ENCODE results near the gene OR51V1.
"Not testable (repeated sequence)": the region's sequence is repeated elsewhere in the genome, so short reads cannot be mapped to it uniquely, and the experiment has no call there.

The OR51V1 gene

GRCh38 chr11:5200582-5200981 is at the start of gene OR51V1:
OR51V1 (minus strand) TSS chr11:5200682; CDS start chr11:5200682, 0 bp downstream.
- DNase-seq (ENCODE audit: low read depth), result no peak

DNA sequence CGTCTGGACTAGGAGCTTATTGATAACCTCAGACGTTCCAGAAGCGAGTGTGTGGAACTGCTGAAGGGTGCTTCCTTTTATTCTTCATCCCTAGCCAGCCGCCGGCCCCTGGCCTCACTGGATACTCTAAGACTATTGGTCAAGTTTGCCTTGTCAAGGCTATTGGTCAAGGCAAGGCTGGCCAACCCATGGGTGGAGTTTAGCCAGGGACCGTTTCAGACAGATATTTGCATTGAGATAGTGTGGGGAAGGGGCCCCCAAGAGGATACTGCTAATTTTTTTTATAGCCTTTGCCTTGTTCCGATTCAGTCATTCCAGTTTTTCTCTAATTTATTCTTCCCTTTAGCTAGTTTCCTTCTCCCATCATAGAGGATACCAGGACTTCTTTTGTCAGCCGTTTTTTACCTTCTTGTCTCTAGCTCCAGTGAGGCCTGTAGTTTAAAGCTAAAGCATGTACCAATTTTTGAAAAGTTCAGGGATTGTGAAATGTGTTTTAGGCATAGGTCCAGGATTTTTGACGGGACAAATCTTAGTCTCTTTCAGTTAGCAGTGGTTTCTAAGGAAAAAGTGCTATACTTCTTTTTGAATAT is 49.4 kb upstream of the OR51V1 start, which contains the start of gene HBG1:
Gene HBG1, minus strand, starts transcription at position 51 of the 590 bp plus-strand sequence. CDS start 53 bp downstream, outside the sequence.
- DNase-seq (ENCODE audit: low read depth), result not testable (repeated sequence)

GRCh38 chr11:5248498-5248897 is 48.0 kb upstream of the OR51V1 start:
- not testable (repeated sequence) for DNase-seq (ENCODE audit: low read depth)

- DNase-seq (ENCODE audit: low read depth), result no peak
These were observed 47.1 kb upstream of the OR51V1 start for GRCh38 chr11:5247472-5248192.

GRCh38 chr11:5246772-5247471 is 46.4 kb upstream of the OR51V1 start:
- DNase-seq (ENCODE audit: low read depth), result no peak

GRCh38 chr11:5245155-5245554 is 44.7 kb upstream of the OR51V1 start:
- no peak for DNase-seq (ENCODE audit: low read depth)

GRCh38 chr11:5243816-5244180 is 43.3 kb upstream of the OR51V1 start:
- DNase-seq (ENCODE audit: low read depth), result no peak

DNA sequence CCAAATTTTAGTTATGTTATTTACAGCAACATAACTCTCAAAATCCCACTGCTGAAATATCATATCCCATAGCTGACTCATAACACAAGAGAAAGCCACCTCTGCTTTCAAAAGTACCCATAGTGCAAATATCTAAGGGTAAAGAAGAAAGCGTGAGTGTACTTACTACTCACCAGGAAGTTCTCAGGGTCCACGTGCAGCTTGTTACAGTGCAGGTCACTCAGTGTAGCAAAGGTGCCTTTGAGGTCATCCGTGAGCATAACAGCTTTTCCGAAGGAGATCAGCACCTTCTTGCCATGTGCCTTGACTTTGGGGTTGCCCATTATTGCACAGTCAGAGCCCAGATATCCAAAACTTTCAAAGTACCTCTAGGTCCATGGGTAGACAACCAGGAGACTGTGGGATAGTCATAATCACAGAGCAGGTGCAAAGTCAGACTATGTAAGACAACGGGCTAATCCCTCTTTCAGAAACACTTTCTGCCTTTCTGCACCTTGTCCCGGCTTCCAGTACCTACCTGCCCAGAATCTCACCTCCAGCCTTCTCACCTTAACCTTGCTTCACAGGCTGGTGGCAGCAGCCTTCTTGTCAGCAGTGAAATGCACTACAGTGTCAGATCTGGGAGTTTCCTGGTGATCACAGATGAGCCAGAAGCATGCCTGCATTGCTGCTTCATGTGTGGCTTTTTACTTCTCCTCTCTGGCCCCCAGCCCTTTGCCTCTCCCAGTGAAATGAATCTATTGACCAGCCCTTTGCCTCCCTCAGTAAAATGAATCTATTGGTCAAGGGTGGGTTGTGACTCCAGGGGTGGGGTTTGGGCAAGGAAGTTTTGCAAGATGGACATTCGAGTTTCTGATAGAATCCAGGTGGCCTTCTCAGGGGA is 42.7 kb upstream of the OR51V1 start:
- no peak for DNase-seq (ENCODE audit: low read depth)

- no peak for DNase-seq (ENCODE audit: low read depth)
These were observed 41.7 kb upstream of the OR51V1 start for GRCh38 chr11:5242208-5242607.

- no peak for DNase-seq (ENCODE audit: low read depth)
These were observed 41.0 kb upstream of the OR51V1 start for GRCh38 chr11:5241458-5241857.

DNA sequence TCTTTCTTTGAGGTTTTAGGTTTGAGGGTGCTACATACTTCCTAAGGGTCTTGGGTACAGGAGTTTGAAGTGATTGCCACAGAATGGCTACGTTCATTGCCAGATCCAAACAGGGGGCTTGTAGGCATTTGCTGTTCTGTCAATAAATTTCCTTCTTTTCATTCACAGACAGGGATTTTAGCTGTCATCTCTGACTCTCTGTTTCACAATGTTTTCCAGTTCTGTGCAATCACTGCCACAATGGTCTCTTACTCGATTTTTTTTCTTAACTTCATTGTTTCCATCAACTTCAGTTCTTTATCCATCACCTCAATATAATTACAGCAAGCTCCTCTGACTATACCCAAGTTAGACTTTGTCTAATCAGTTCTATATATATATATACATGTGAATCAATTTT is 40.0 kb upstream of the OR51V1 start:
- DNase-seq (ENCODE audit: low read depth), result no peak

GRCh38 chr11:5240056-5240455 is 39.6 kb upstream of the OR51V1 start:
- no peak for DNase-seq (ENCODE audit: low read depth)

DNA sequence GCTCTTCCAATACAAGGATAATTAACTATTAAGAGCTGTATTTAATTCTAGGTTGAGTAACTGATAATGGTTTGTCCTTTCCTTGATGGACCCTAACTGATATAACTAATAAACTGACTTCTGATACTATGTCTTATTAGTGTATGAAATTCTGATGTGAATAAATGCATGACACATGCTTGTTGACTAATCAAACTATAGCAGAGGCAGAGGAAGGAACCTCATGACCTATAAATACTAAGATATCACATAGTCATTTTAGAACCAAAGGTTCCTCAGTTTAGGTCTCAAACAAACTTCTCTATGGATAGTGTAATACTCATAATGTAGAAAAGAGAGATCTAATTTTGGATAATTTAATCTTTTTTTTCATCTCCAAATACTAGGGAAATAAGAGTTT is 38.6 kb upstream of the OR51V1 start:
- DNase-seq (ENCODE audit: low read depth), result no peak

DNA sequence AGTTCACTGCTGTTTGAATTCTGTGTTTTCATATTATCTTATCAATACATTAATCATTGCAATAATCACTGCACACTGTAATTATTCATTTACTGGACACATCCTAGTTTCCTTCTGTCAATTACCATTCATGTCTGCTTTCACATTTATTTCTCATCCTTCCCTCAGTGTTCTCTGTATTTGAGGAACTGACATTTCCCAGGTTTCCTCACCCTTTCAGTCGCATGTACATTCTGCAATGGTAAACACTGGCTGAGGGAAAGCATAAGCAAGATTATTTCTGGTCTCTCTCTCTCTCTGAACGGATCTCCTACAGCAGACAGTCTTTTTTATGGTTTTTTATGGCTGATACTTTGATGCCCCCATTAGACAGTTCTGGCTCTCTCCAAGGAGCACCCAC is 38.0 kb upstream of the OR51V1 start:
- DNase-seq (ENCODE audit: low read depth), result no peak

DNA sequence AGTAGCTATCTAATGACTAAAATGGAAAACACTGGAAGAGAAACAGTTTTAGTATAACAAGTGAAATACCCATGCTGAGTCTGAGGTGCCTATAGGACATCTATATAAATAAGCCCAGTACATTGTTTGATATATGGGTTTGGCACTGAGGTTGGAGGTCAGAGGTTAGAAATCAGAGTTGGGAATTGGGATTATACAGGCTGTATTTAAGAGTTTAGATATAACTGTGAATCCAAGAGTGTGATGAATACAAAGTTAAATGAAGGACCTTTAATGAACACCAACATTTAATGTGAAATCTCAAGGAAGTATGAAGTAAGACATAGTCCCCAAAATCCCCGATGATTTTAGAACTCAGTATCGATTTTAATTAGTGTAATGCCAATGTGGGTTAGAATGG is 36.9 kb upstream of the OR51V1 start:
- no peak for DNase-seq (ENCODE audit: low read depth)

DNA sequence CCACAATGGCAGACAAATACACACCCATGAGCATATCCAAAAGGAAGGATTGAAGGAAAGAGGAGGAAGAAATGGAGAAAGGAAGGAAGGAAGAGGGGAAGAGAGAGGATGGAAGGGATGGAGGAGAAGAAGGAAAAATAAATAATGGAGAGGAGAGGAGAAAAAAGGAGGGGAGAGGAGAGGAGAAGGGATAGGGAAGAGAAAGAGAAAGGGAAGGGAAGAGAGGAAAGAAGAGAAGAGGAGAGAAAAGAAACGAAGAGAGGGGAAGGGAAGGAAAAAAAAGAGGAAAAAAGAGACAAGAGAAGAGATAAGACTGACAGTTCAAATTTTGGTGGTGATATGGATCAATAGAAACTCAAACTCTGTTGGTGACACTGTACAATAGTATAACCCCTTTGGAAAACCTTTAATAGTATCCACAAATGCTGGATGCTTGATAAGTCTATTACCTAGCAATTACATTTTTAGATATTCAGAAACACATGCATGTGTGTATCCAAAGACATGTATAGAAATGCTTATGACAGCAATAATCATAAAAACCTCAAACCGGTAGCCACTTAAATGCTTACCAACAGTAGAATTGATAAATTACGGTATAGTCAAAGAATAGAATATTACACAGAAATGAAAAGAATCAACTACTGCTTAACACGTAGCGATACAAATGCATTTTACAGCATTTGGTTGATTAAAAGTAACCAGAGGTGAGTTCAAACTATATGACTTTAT is 35.0 kb upstream of the OR51V1 start:
- no peak for DNase-seq (ENCODE audit: low read depth)

GRCh38 chr11:5234381-5234834 is 33.9 kb upstream of the OR51V1 start, which contains the start of gene HBD:
HBD (minus strand) TSS chr11:5234483; CDS start chr11:5234433, 50 bp downstream.
- peak; percentile 61 for DNase-seq (ENCODE audit: low read depth)

GRCh38 chr11:5233307-5233706 is 32.8 kb upstream of the OR51V1 start:
- DNase-seq (ENCODE audit: low read depth), result no peak

GRCh38 chr11:5232821-5233220 is 32.3 kb upstream of the OR51V1 start:
- no peak for DNase-seq (ENCODE audit: low read depth)

- DNase-seq (ENCODE audit: low read depth), result no peak
These were observed 31.7 kb upstream of the OR51V1 start for GRCh38 chr11:5232176-5232575.

DNA sequence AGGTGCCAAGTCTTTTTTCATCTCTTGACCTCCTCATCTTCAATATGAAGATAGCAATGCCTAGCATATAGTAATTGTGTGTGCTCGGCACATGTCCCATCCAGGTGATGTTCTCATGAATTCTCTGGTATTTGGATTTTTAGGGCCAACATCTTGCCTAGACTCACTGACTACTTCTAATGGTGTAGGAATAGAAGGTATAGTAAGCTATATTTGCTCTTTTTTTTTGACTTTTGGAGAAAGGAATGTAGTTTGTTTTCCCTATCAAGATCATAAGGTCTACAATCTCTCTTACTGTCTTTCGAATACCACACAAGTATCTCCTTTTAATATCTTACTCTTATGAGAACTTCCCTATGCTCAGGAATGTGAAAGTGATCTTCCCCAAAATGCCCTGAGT is 30.6 kb upstream of the OR51V1 start:
- no peak for DNase-seq (ENCODE audit: low read depth)
